HG02852 (cell line): Measurements from ENCODE around the gene GJC1.

ENCODE experiments used
- ATAC-seq: cut with Tn5 transposase; IDR thresholded peaks from one replicate; pipeline ENCODE4 v1.9.1; 2021; ENCODE audit warnings: mild to moderate bottlenecking, moderate library complexity; ENCODE audit not compliant: unreplicated experiment

GJC1 gene

GRCh38 chr17:44779211-44780025, 50.7 kb downstream of the GJC1 start:
- peak; percentile 28 for ATAC-seq

GRCh38 chr17:44778656-44779210, 51.4 kb downstream of the GJC1 start:
- ATAC-seq, result no peak

GRCh38 chr17:44777394-44778348, 52.4 kb downstream of the GJC1 start:
- ATAC-seq, result no peak

GRCh38 chr17:44776628-44777393, 53.3 kb downstream of the GJC1 start:
- ATAC-seq, result no peak

GRCh38 chr17:44775838-44776621, 54.1 kb downstream of the GJC1 start:
- ATAC-seq, result peak; percentile 2

GRCh38 chr17:44775136-44775837, 54.8 kb downstream of the GJC1 start:
- ATAC-seq, result peak; percentile 83

- peak; percentile 27 for ATAC-seq
These were observed 55.6 kb downstream of the GJC1 start for GRCh38 chr17:44774271-44775135.

GRCh38 chr17:44773140-44773539, 56.9 kb downstream of the GJC1 start:
- no peak for ATAC-seq

- ATAC-seq, result no peak
These were observed 57.6 kb downstream of the GJC1 start for GRCh38 chr17:44772308-44773045.

GRCh38 chr17:44770166-44770925, 59.7 kb downstream of the GJC1 start:
- ATAC-seq, result no peak

GRCh38 chr17:44769647-44770084, 60.4 kb downstream of the GJC1 start:
- ATAC-seq, result no peak

GRCh38 chr17:44769230-44769629, 60.9 kb downstream of the GJC1 start:
- no peak for ATAC-seq

- no peak for ATAC-seq
These were observed 61.5 kb downstream of the GJC1 start for GRCh38 chr17:44768505-44769142.

- no peak for ATAC-seq
These were observed 62.6 kb downstream of the GJC1 start for GRCh38 chr17:44767493-44767892.

- no peak for ATAC-seq
These were observed 63.6 kb downstream of the GJC1 start for GRCh38 chr17:44766409-44767038.

- no peak for ATAC-seq
These were observed 64.1 kb downstream of the GJC1 start for GRCh38 chr17:44765965-44766364.
